HTERT RPE-1 (cell line): ENCODE results near the gene EMP1.

Source experiments
- in situ Hi-C: fragments of 300-500 bp; cut with MboI; formaldehyde crosslinking; loops from 4 replicates; pipeline ENCODE4 v1.14.3; 2020; ENCODE audit warnings: low sequenced_read_pairs

EMP1 gene

GRCh38 chr12:13196130-13196921 lies at the start of gene EMP1:
TSS of gene EMP1 (plus strand) at chr12:13196726. CDS start at chr12:13211511, 14,785 bp downstream.
- in situ Hi-C loops = no loop called here

GRCh38 chr12:13147688-13148484 lies 48.6 kb upstream of the EMP1 start:
- in situ Hi-C loops = no loop called here

GRCh38 chr12:13148485-13148847 lies 48.1 kb upstream of the EMP1 start:
- in situ Hi-C loops = no loop called here

- in situ Hi-C loops = no loop called here
Measured at GRCh38 chr12:13149411-13149810, 47.1 kb upstream of the EMP1 start.

GRCh38 chr12:13152281-13152680 lies 44.2 kb upstream of the EMP1 start:
- in situ Hi-C loops = no loop called here

- in situ Hi-C loops = no loop called here
Measured at GRCh38 chr12:13152756-13153155, 43.8 kb upstream of the EMP1 start.

- in situ Hi-C loops = no loop called here
Measured at GRCh38 chr12:13153180-13153579, 43.3 kb upstream of the EMP1 start.

GRCh38 chr12:13154027-13154538 lies 42.4 kb upstream of the EMP1 start:
- in situ Hi-C loops = no loop called here

- in situ Hi-C loops = no loop called here
Measured at GRCh38 chr12:13154831-13155230, 41.7 kb upstream of the EMP1 start.

- in situ Hi-C loops = no loop called here
Measured at GRCh38 chr12:13156277-13156676, 40.2 kb upstream of the EMP1 start.

- in situ Hi-C loops = no loop called here
Measured at GRCh38 chr12:13161172-13161571, 35.4 kb upstream of the EMP1 start.

- in situ Hi-C loops = no loop called here
Measured at GRCh38 chr12:13162904-13163303, 33.6 kb upstream of the EMP1 start.

- in situ Hi-C loops = no loop called here
Measured at GRCh38 chr12:13163868-13164635, 32.5 kb upstream of the EMP1 start.

GRCh38 chr12:13164921-13165616 lies 31.5 kb upstream of the EMP1 start:
- in situ Hi-C loops = no loop called here

- in situ Hi-C loops = no loop called here
Measured at GRCh38 chr12:13165617-13166041, 30.9 kb upstream of the EMP1 start.

GRCh38 chr12:13167226-13167625 lies 29.3 kb upstream of the EMP1 start:
- in situ Hi-C loops = no loop called here

- in situ Hi-C loops = no loop called here
Measured at GRCh38 chr12:13167906-13168305, 28.6 kb upstream of the EMP1 start.

GRCh38 chr12:13169272-13169671 lies 27.3 kb upstream of the EMP1 start:
- in situ Hi-C loops = no loop called here

- in situ Hi-C loops = no loop called here
Measured at GRCh38 chr12:13170892-13171490, 25.5 kb upstream of the EMP1 start.
